B cell (primary cell): ENCODE data around the gene LMO3. TPM values are rescaled to one million over a fixed set of nuclear protein-coding genes. Genes with fewer than 3 reads are reported as not detected.

Experiments used
- ATAC-seq: fragments of 200-7000 bp; cut with Tn5 transposase; one replicate; pipeline ENCODE4 v1.10.0; 2021; ENCODE audit warnings: low read depth, mild to moderate bottlenecking, moderate number of reproducible peaks, moderate library complexity
- CTCF ChIA-PET: fragments of 350-600 bp; sonication (Branson Sonifier 250); formaldehyde crosslinking; loops from one replicate; lab custom pipeline; 2021; ENCODE audit warnings: antibody characterized with exemption, inconsistent platforms; lab: Charles Lee
- POLR2A ChIA-PET: fragments of 350-600 bp; sonication (Branson Sonifier 250); formaldehyde crosslinking; loops from one replicate; lab custom pipeline; 2021; ENCODE audit warnings: antibody characterized with exemption; lab: Charles Lee
- DNase-seq: peaks from one replicate; pipeline ENCODE4 v3.0.0; 2013
- H2AFZ ChIP-seq: 2 replicates; pipeline ENCODE4 v1.6.1; 2012; ENCODE audit warnings: mild to moderate bottlenecking, low read depth, low read length; ENCODE audit not compliant: insufficient read depth, poor library complexity, severe bottlenecking
- H3K27ac ChIP-seq, 2 donors: 1 replicate in 1 of 2; 2 replicates in 1 of 2; pipeline ENCODE4 v1.5.1; 2012 to 2013; ENCODE audit warnings: low read length in 2 of 2, mild to moderate bottlenecking in 2 of 2, moderate library complexity in 1 of 2
- H3K27me3 ChIP-seq, 4 experiments: fragments of 200-600 bp in 1 of 4; sonication (generic) in 1 of 4; replicated peaks in 1 of 4; 1 replicate in 2 of 4; 2 replicates in 2 of 4; pipeline versions ENCODE4 v1.6.1 to v1.7.0; 2013 to 2016; ENCODE audit warnings: low read length in 3 of 4, mild to moderate bottlenecking in 2 of 4, mixed read lengths in 1 of 4, moderate library complexity in 1 of 4; ENCODE audit not compliant: insufficient read depth in 4 of 4, control insufficient read depth in 3 of 4; ENCODE audit errors: control extremely low read depth in 1 of 4
- H3K36me3 ChIP-seq, 2 experiments: replicated peaks in 1 of 2; 1 replicate in 1 of 2; 2 replicates in 1 of 2; pipeline versions ENCODE4 v1.6.1 to v1.7.1; 2013; ENCODE audit warnings: low read length in 1 of 2; ENCODE audit not compliant: insufficient read depth in 2 of 2, control insufficient read depth in 1 of 2; ENCODE audit errors: control extremely low read depth in 1 of 2, extremely low read depth in 1 of 2
- H3K4me1 ChIP-seq, 2 donors: fragments of 200-600 bp in 1 of 2; sonication (generic) in 1 of 2; 1 replicate in 1 of 2; 2 replicates in 1 of 2; pipeline versions ENCODE4 v1.5.1 to v1.6.1; 2013 to 2017; ENCODE audit warnings: low read length in 2 of 2; ENCODE audit not compliant: control insufficient read depth in 2 of 2, insufficient read depth in 2 of 2
- H3K4me2 ChIP-seq: replicated peaks from 2 replicates; pipeline ENCODE3; 2012; ENCODE audit warnings: mild to moderate bottlenecking, low read depth, low read length; ENCODE audit not compliant: poor library complexity, severe bottlenecking
- H3K4me3 ChIP-seq, 5 experiments: fragments of 200-600 bp in 1 of 5; sonication (generic) in 1 of 5; 1 replicate in 3 of 5; 2 replicates in 2 of 5; pipeline versions ENCODE4 v1.5.1 to v1.7.0; 2011 to 2016; ENCODE audit warnings: low read length in 4 of 5, mild to moderate bottlenecking in 4 of 5, low read depth in 2 of 5, control low read depth in 1 of 5, moderate library complexity in 1 of 5; ENCODE audit not compliant: insufficient read depth in 1 of 5; ENCODE audit errors: control extremely low read depth in 1 of 5, extremely low read depth in 1 of 5
- H3K79me2 ChIP-seq: fragments of 200-600 bp; sonication (generic); one replicate; pipeline ENCODE4 v1.6.0; 2016; ENCODE audit warnings: low read length; ENCODE audit not compliant: control insufficient read depth, insufficient read depth
- H3K9ac ChIP-seq: fragments of 200-600 bp; sonication (generic); 2 replicates; pipeline ENCODE4 v1.6.1; 2017; ENCODE audit warnings: mild to moderate bottlenecking, low read length, moderate library complexity
- H3K9me3 ChIP-seq, 3 donors: one replicate each; pipeline versions ENCODE4 v1.6.1 to v1.7.1; 2013; ENCODE audit warnings: low read length in 2 of 3; ENCODE audit not compliant: control insufficient read depth in 2 of 3, insufficient read depth in 1 of 3; ENCODE audit errors: control extremely low read depth in 1 of 3
- H4K20me1 ChIP-seq: 2 replicates; pipeline ENCODE4 v1.6.0; 2012; ENCODE audit warnings: mild to moderate bottlenecking, low read length; ENCODE audit not compliant: insufficient read depth, control insufficient read depth, poor library complexity, severe bottlenecking
- H3K27ac Mint-ChIP-seq: one replicate; pipeline ENCODE4 v1.8.0; 2021; ENCODE audit warnings: mixed read lengths
- H3K27me3 Mint-ChIP-seq: one replicate; pipeline ENCODE4 v1.8.0; 2021; ENCODE audit warnings: mixed read lengths
- H3K4me1 Mint-ChIP-seq: one replicate; pipeline ENCODE4 v1.8.0; 2021; ENCODE audit warnings: mixed read lengths
- H3K4me3 Mint-ChIP-seq: one replicate; pipeline ENCODE4 v1.8.0; 2021; ENCODE audit warnings: mixed read lengths
- H3K9me3 Mint-ChIP-seq: one replicate; pipeline ENCODE4 v1.8.0; 2022; ENCODE audit warnings: mixed read lengths; ENCODE audit not compliant: insufficient read depth
- CTCF ChIP-seq: fragments of 200-600 bp; IDR thresholded peaks from one replicate; pipeline ENCODE4 v1.8.0; 2022; ENCODE audit warnings: antibody characterized with exemption, mild to moderate bottlenecking
- EZH2 ChIP-seq: IDR thresholded peaks from 2 replicates; pipeline ENCODE4 v1.6.1; 2012; ENCODE audit warnings: borderline replicate concordance, low read depth, mild to moderate bottlenecking, moderate library complexity, low read length; ENCODE audit not compliant: insufficient read depth, poor library complexity, severe bottlenecking
- WGBS: methylation state at CpG from one replicate; pipeline ENCODE4 v1.1.5; 2013; ENCODE audit warnings: missing lambda C conversion rate; ENCODE audit not compliant: insufficient coverage; 5-methylcytosine and 5-hydroxymethylcytosine counted together
- intact Hi-C: fragments of 100-400 bp; cut with micrococcal nuclease; formaldehyde crosslinking; loops from one replicate; pipeline ENCODE4 v1.10.0; 2022
- polyA plus RNA-seq: library from polyadenylated mRNA; depleted of rRNA; stranded (reverse); fragments of >200 nt; gene quantifications from 2 replicates; pipeline ENCODE4 v1.2.3, GENCODE V29; 2012
- total RNA-seq, 2 donors: library from RNA; stranded (reverse); fragments of 120-200 nt in 1 of 2; gene quantifications; 1 replicate in 1 of 2; 2 replicates in 1 of 2; pipeline versions ENCODE4 v1.2.3 to v1.2.4, GENCODE V29; 2013 to 2022

The LMO3 gene
- total and polyA plus RNA-seq, 2 donors (not counting 1 experiment from before 2014, with no cell fraction given), result not detected

GRCh38 chr12:16608946-16609539, 3.1 kb upstream of the LMO3 start:
- Mint-ChIP-seq H3K9me3 (no peaks in the 10 kb centered on the region), H3K4me3 (no peak overlapping the region), H3K4me1 (peaks cover 6% of the 10 kb centered on the region), H3K27ac (no peak overlapping the region), H3K27me3 (peaks cover 47% of the 10 kb centered on the region)
- TF ChIP-seq EZH2, result no peak
- TF ChIP-seq CTCF, result no peak
- H3K27ac ChIP-seq, result no peak overlapping the region
- H3K79me2 ChIP-seq, result no peaks in the 10 kb centered on the region
- peaks cover 0 to 5% of the 10 kb centered on the region in 2 donors for H3K4me1 ChIP-seq
- ATAC-seq (no peak), DNase-seq (no peak)
- no peak overlapping the region for H2AFZ ChIP-seq
- no peaks in the 10 kb centered on the region for H4K20me1 ChIP-seq
- no peaks in the 10 kb centered on the region for H3K36me3 ChIP-seq
- CTCF ChIA-PET, result no interaction called here
- peaks cover 0 to 13% (median 0%) of the 10 kb centered on the region in 3 donors for H3K9me3 ChIP-seq
- whole genome bisulfite sequencing, result no CpG with 5 or more reads among the region's 9 CpGs
- H3K4me3 ChIP-seq, result no peak overlapping the region
- H3K9ac ChIP-seq, result no peak overlapping the region
- H3K4me2 ChIP-seq, result no peak overlapping the region
- H3K27me3 ChIP-seq, result peaks cover 0 to 25% (median 4%) of the 10 kb centered on the region in 4 experiments
- intact Hi-C loops, result no loop called here
- POLR2A ChIA-PET, result no interaction called here

GRCh38 chr12:16607906-16608775, 2.2 kb upstream of the LMO3 start:
- H3K4me2 ChIP-seq, result no peak overlapping the region
- Mint-ChIP-seq H3K4me3 (no peak overlapping the region), H3K4me1 (peaks cover 6% of the 10 kb centered on the region), H3K27me3 (peaks cover 52% of the 10 kb centered on the region), H3K9me3 (no peaks in the 10 kb centered on the region), H3K27ac (no peak overlapping the region)
- ChIA-PET CTCF (no interaction called here), POLR2A (no interaction called here)
- H3K4me1 ChIP-seq, result peaks cover 0 to 5% of the 10 kb centered on the region in 2 donors
- intact Hi-C loops, result no loop called here
- no peaks in the 10 kb centered on the region for H3K79me2 ChIP-seq
- H3K27me3 ChIP-seq, result peaks cover 0 to 25% (median 4%) of the 10 kb centered on the region in 4 experiments
- H3K9me3 ChIP-seq, result peaks cover 0 to 13% (median 0%) of the 10 kb centered on the region in 3 donors
- H2AFZ ChIP-seq, result no peak overlapping the region
- no peak for TF ChIP-seq EZH2
- TF ChIP-seq CTCF, result no peak
- ATAC-seq (no peak), DNase-seq (no peak)
- H3K36me3 ChIP-seq, result no peaks in the 10 kb centered on the region
- no peaks in the 10 kb centered on the region for H4K20me1 ChIP-seq
- H3K27ac ChIP-seq, result no peak overlapping the region
- no peak overlapping the region for H3K4me3 ChIP-seq
- WGBS, result no CpG with 5 or more reads among the region's 11 CpGs
- no peak overlapping the region for H3K9ac ChIP-seq
